GM12878 (cell line): Measurements from ENCODE around the gene SUPT3H. TPM values are rescaled to one million over a fixed set of nuclear protein-coding genes. Genes with fewer than 3 reads are reported as not detected.
"Not testable (repeated sequence)": the region's sequence is repeated elsewhere in the genome, so short reads cannot be mapped to it uniquely, and the experiment has no call there.

Source experiments
- ATAC-seq: fragments of 200-7000 bp; cut with Tn5 transposase; 3 replicates; pipeline ENCODE4 v1.9.1; 2020; ENCODE audit warnings: mild to moderate bottlenecking, moderate library complexity
- BruUV-seq: library from RNA; stranded (reverse); fragments of 400-500 nt; replicated peaks from 2 replicates; lab custom pipeline; 2021; lab: Mats Ljungman, UMichigan
- CTCF ChIA-PET: fragments of 300-600 bp; sonication (Branson Sonifier 250); formaldehyde crosslinking; extraction: SDS; loops from one replicate; lab custom pipeline; 2021; ENCODE audit warnings: inconsistent platforms; lab: Yijun Ruan, JAX
- POLR2A ChIA-PET: fragments of 350-600 bp; formaldehyde crosslinking; extraction: SDS; loops from one replicate; lab custom pipeline; 2021; ENCODE audit warnings: inconsistent platforms; lab: Charles Lee
- RAD21 ChIA-PET: fragments of 300-600 bp; sonication (Branson Sonifier 250); formaldehyde crosslinking; loops from one replicate; lab custom pipeline; 2023; ENCODE audit warnings: antibody characterized with exemption; ENCODE audit not compliant: unreplicated experiment; lab: Charles Lee
- SMC1A ChIA-PET: fragments of 300-600 bp; sonication (Branson Sonifier 250); formaldehyde crosslinking; loops from one replicate; lab custom pipeline; 2023; ENCODE audit not compliant: unreplicated experiment, uncharacterized antibody; lab: Charles Lee
- DNase-seq: peaks from one replicate; pipeline ENCODE4 v3.0.0-alpha.2; 2011; ENCODE audit warnings: low read depth, low spot score
- FAIRE-seq: peaks from 3 replicates; lab custom pipeline; 2011; peaks lifted over from hg19 to GRCh38; lab: Jason Lieb, UNC
- H2AFZ ChIP-seq: 2 replicates; pipeline ENCODE4 v1.6.0; 2011; ENCODE audit warnings: low read depth, low read length, control low read depth; ENCODE audit not compliant: control insufficient read depth
- H3K27ac ChIP-seq: 2 replicates; pipeline ENCODE4 v1.5.1; 2011; ENCODE audit warnings: control low read depth; ENCODE audit not compliant: control insufficient read depth, insufficient read depth
- H3K27me3 ChIP-seq, 2 experiments: replicated peaks in 1 of 2; 2 replicates each; pipeline versions ENCODE4 v1.6.0 to v1.6.1; 2011; ENCODE audit warnings: low read length in 1 of 2; ENCODE audit not compliant: control insufficient read depth in 2 of 2, insufficient read depth in 2 of 2
- H3K36me3 ChIP-seq, 2 experiments: 2 replicates each; pipeline ENCODE4 v1.5.1; 2011; ENCODE audit warnings: low read length in 1 of 2; ENCODE audit not compliant: control insufficient read depth in 2 of 2, insufficient read depth in 2 of 2
- H3K4me1 ChIP-seq: 2 replicates; pipeline ENCODE4 v1.6.1; 2011; ENCODE audit warnings: mild to moderate bottlenecking, low read length, moderate library complexity, mixed read lengths; ENCODE audit not compliant: control insufficient read depth, insufficient read depth
- H3K4me2 ChIP-seq: 2 replicates; pipeline ENCODE4 v1.6.0; 2011; ENCODE audit warnings: control low read depth; ENCODE audit not compliant: control insufficient read depth, insufficient read depth
- H3K4me3 ChIP-seq: fragments of 200-600 bp; sonication (generic); 2 replicates; pipeline ENCODE4 v1.5.1; 2016
- H3K79me2 ChIP-seq: 2 replicates; pipeline ENCODE4 v1.6.0; 2011; ENCODE audit warnings: low read length; ENCODE audit not compliant: control insufficient read depth, insufficient read depth
- H3K9ac ChIP-seq: 2 replicates; pipeline ENCODE4 v1.8.0; 2011; ENCODE audit warnings: low read length, control low read depth, mixed read lengths; ENCODE audit not compliant: control insufficient read depth, insufficient read depth
- H3K9me3 ChIP-seq: replicated peaks from 3 replicates; pipeline ENCODE4 v1.5.1; 2011; ENCODE audit warnings: mild to moderate bottlenecking, low read length; ENCODE audit not compliant: control insufficient read depth, insufficient read depth
- H4K20me1 ChIP-seq: 2 replicates; pipeline ENCODE4 v1.6.0; 2011; ENCODE audit not compliant: control insufficient read depth, insufficient read depth
- BACH1 ChIP-seq: fragments of 450-650 bp; IDR thresholded peaks from 2 replicates; pipeline ENCODE4 v1.6.1; 2017; ENCODE audit warnings: mild to moderate bottlenecking, borderline replicate concordance
- ETV6 ChIP-seq, 2 experiments: fragments of 450-650 bp in 1 of 2; IDR thresholded peaks in 1 of 2; conservative IDR thresholded peaks in 1 of 2; 2 replicates each; pipeline ENCODE4 v1.6.1; 2014; ENCODE audit warnings: antibody characterized with exemption in 1 of 2, borderline replicate concordance in 1 of 2, low read depth in 1 of 2, mild to moderate bottlenecking in 1 of 2, moderate library complexity in 1 of 2
- IKZF2 ChIP-seq, 2 experiments: fragments of 450-650 bp; IDR thresholded peaks; 2 replicates each; pipeline ENCODE4 v1.6.1; 2017; ENCODE audit warnings: mild to moderate bottlenecking in 2 of 2, moderate library complexity in 2 of 2
- SPI1 ChIP-seq: IDR thresholded peaks from 2 replicates; pipeline ENCODE4 v1.6.1; 2011; ENCODE audit warnings: low read depth, mild to moderate bottlenecking, low read length, moderate library complexity, borderline replicate concordance; ENCODE audit not compliant: insufficient read depth
- WGBS: methylation state at CpG from one replicate; pipeline ENCODE4 v1.1.6; 2016; ENCODE audit warnings: low lambda C conversion rate; ENCODE audit not compliant: insufficient replicate concordance, insufficient coverage; ENCODE audit errors: missing lambda C conversion rate; 5-methylcytosine and 5-hydroxymethylcytosine counted together
- in situ Hi-C: fragments of 300-500 bp; cut with MboI; formaldehyde crosslinking; loops from 9 replicates; pipeline ENCODE4 v1.14.3; 2018; ENCODE audit warnings: mixed read lengths
- intact Hi-C: fragments of 100-400 bp; cut with micrococcal nuclease; formaldehyde crosslinking; loops from one replicate; pipeline ENCODE4 v1.14.2; 2022; ENCODE audit not compliant: unreplicated experiment
- polyA plus RNA-seq, 11 experiments: library from polyadenylated mRNA; depleted of rRNA in 4 of 11; unstranded in 6 of 11; stranded (reverse) in 5 of 11; fragments of >200 nt; fragmentation: Nextera tagmentation in 4 of 11; fragmentation: Illumina TruSeq in 1 of 11; extraction: Ambion mirVana in 4 of 11; extraction: Trizol in 1 of 11; gene quantifications; 1 replicate in 1 of 11; 2 replicates in 10 of 11; pipeline versions ENCODE4 v1.2.1 to v1.2.3, GENCODE V29; 2011 to 2016; ENCODE audit warnings: inconsistent platforms in 2 of 11, missing spikeins in 2 of 11, low read depth in 1 of 11
- total RNA-seq, 4 experiments: library from RNA; depleted of rRNA in 3 of 4; stranded (reverse); fragments of >200 nt in 3 of 4; fragmentation: Illumina TruSeq in 1 of 4; extraction: Trizol in 1 of 4; gene quantifications; 2 replicates each; pipeline versions ENCODE4 v1.2.1 to v1.2.3, GENCODE V29; 2013 to 2021

The SUPT3H gene
- total and polyA plus RNA-seq, 10 of the 15 experiments (the other 5 are each of a cell fraction or from before 2014, with no cell fraction given): 0.51 to 3.7 (median 2.0) TPM

- SMC1A ChIA-PET: interaction anchor here (0.8 kb wide), 1 partner anchor 12 kb away, joined by 6 read pairs; no protein-coding TSS in a partner anchor
- H3K4me1 ChIP-seq: no peaks in the 10 kb centered on the region
- H3K4me3 ChIP-seq: no peak overlapping the region
- H3K79me2 ChIP-seq: no peaks in the 10 kb centered on the region
- H2AFZ ChIP-seq: no peak overlapping the region
- H3K9me3 ChIP-seq: no peaks in the 10 kb centered on the region
- no peaks in the 10 kb centered on the region for H3K27me3 ChIP-seq
- no TSS peak for BruUV-seq
- H3K4me2 ChIP-seq: no peak overlapping the region
- no peak overlapping the region for H3K27ac ChIP-seq
- no peak for TF ChIP-seq ETV6 (conservative IDR thresholded peaks at IDR 0.05 in 1 of 2, IDR thresholded peaks at IDR 0.05 in 1 of 2; ENCODE audit: borderline replicate concordance in 1 of 2, low read depth in 1 of 2)
- TF ChIP-seq BACH1: no peak
- RAD21 ChIA-PET: interaction anchor here (1.0 kb wide), 1 partner anchor 417 kb away, joined by 3 read pairs; no protein-coding TSS in a partner anchor
- no peaks in the 10 kb centered on the region for H3K36me3 ChIP-seq
- CTCF ChIA-PET: interaction anchor here (1.0 to 1.1 kb wide), 2 partner anchors 14 to 641 kb away, joined by 3 read pairs; no protein-coding TSS in a partner anchor
- DNase-seq (no peak), FAIRE-seq (no peak), ATAC-seq (no peak)
- POLR2A ChIA-PET: no interaction called here
- H4K20me1 ChIP-seq: no peaks in the 10 kb centered on the region
- no peak overlapping the region for H3K9ac ChIP-seq
- in situ Hi-C loops: no loop called here
- intact Hi-C loops: no loop called here
These were observed 80.4 kb downstream of the SUPT3H start for GRCh38 chr6:45297320-45297719.

DNA sequence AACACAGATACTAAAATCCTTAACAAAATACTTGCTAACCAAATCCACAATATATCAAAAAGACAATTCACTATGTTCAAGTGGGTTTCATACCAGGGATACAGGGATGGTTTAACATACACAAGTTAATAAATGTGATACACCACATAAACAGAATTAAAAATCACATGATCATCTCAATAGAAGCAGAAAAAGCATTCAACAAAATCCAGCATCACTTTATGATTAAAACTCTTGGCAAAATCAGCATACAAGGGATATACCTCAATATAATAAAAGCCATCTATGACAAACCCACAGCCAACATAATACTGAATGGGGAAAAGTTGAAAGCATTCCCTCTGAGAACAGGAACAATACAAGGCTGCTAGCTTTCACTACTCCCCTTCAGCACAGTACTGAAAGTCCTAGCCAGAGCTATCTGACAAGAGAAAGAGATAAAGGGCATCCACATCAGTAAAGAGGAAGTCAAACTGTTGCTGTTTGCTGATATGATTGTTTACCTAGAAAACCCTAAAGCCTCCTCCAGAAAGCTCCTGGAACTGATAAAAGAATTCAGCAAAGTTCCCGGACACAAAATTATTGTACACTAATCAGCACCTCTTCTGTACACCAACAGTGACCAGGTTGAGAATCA lies 83.6 kb downstream of the SUPT3H start:
- H3K9me3 ChIP-seq: not testable (repeated sequence)
- TF ChIP-seq IKZF2 (IDR thresholded peaks at IDR 0.05) (peak in 1 of 2 experiments; percentile 34; a peak in 1 of 4 replicates), SPI1 (peak; percentile 66; the same call in 1 of the 2 replicates)
- TF ChIP-seq, all 136 proteins: peak for 2; not testable (repeated sequence) for 134
- H2AFZ ChIP-seq, H3K4me3 ChIP-seq, H3K9ac ChIP-seq, H3K79me2 ChIP-seq, CTCF ChIA-PET, BruUV-seq, POLR2A ChIA-PET, H3K4me1 ChIP-seq, H3K36me3 ChIP-seq, H3K27me3 ChIP-seq, RAD21 ChIA-PET, SMC1A ChIA-PET, H3K27ac ChIP-seq, H3K4me2 ChIP-seq, intact Hi-C loops, H4K20me1 ChIP-seq, in situ Hi-C loops, DNase-seq: not testable (repeated sequence)
- ATAC-seq: 0 out of 3 replicates have a peak, but pooled peaks have one; percentile 36
- WGBS: 87% methylated on average over 1 of the region's 1 CpG
- peak; percentile 54 for FAIRE-seq
